K562 (cell line): ENCODE measurements around the gene DEF6. TPM values are rescaled to one million over a fixed set of nuclear protein-coding genes. Genes with fewer than 3 reads are reported as not detected.
A peak's percentile ranks its signal among the peaks of the same experiment; 100 is the strongest.

Experiments used
- BRCA1 ChIP-seq, 2 experiments: fragments of 450-650 bp in 1 of 2; sonication (generic) in 1 of 2; formaldehyde crosslinking in 1 of 2; IDR thresholded peaks; 2 replicates each; pipeline versions ENCODE4 v1.5.0 to v1.6.1; 2017 to 2020; ENCODE audit warnings: mild to moderate bottlenecking in 1 of 2, missing genetic modification reagents in 1 of 2
- CBX1 ChIP-seq: sonication (generic); IDR thresholded peaks from 2 replicates; pipeline ENCODE4 v1.6.1; 2016; ENCODE audit warnings: antibody characterized with exemption, low read depth, mild to moderate bottlenecking
- CHCHD3 ChIP-seq: fragments of 250-450 bp; sonication (Bioruptor Pico); IDR thresholded peaks from 2 replicates; pipeline ENCODE4 v2.1.2; 2022; ENCODE audit warnings: mild to moderate bottlenecking
- FOXK2 ChIP-seq, 2 experiments: fragments of 450-650 bp; IDR thresholded peaks in 1 of 2; conservative IDR thresholded peaks in 1 of 2; 2 replicates each; pipeline ENCODE4 v1.6.1; 2016; ENCODE audit warnings: low read depth in 2 of 2, mild to moderate bottlenecking in 1 of 2
- KDM2B ChIP-seq: fragments of 250-450 bp; sonication (Bioruptor Pico); IDR thresholded peaks from 2 replicates; pipeline ENCODE4 v1.8.0; 2021; ENCODE audit warnings: mild to moderate bottlenecking, moderate library complexity
- KLF13 ChIP-seq: fragments of 450-650 bp; IDR thresholded peaks from 2 replicates; pipeline ENCODE4 v1.6.1; 2016; ENCODE audit warnings: missing genetic modification characterization, low read depth, mild to moderate bottlenecking, missing compliant biosample characterization, moderate library complexity, borderline replicate concordance
- MECOM ChIP-seq: fragments of 250-450 bp; sonication (Bioruptor Pico); IDR thresholded peaks from 2 replicates; pipeline ENCODE4 v1.8.0; 2022; ENCODE audit warnings: inconsistent platforms
- MXI1 ChIP-seq: IDR thresholded peaks from 2 replicates; pipeline ENCODE4 v1.6.1; 2011; ENCODE audit warnings: low read depth, mild to moderate bottlenecking, improper control_type of control experiment, low read length
- PRDM10 ChIP-seq: fragments of 450-650 bp; IDR thresholded peaks from 2 replicates; pipeline ENCODE4 v1.6.1; 2018; ENCODE audit not compliant: partially characterized antibody
- PURB ChIP-seq: sonication (generic); formaldehyde crosslinking; IDR thresholded peaks from 2 replicates; pipeline ENCODE4 v1.9.0; 2021; ENCODE audit warnings: low read depth, mild to moderate bottlenecking, missing genetic modification reagents
- RBM22 ChIP-seq: fragments of 200-400 bp; formaldehyde crosslinking; IDR thresholded peaks from 2 replicates; pipeline ENCODE4 v1.6.1; 2018; ENCODE audit warnings: low read length, low read depth; ENCODE audit not compliant: poor library complexity, severe bottlenecking
- SAFB ChIP-seq: fragments of 200-400 bp; formaldehyde crosslinking; IDR thresholded peaks from 2 replicates; pipeline ENCODE4 v1.6.1; 2017; ENCODE audit warnings: low read depth, low read length, borderline replicate concordance
- SPI1 ChIP-seq: IDR thresholded peaks from 2 replicates; pipeline ENCODE4 v1.6.1; 2011; ENCODE audit warnings: low read depth, low read length, control low read depth, borderline replicate concordance
- ZEB2 ChIP-seq: fragments of 450-650 bp; IDR thresholded peaks from 2 replicates; pipeline ENCODE4 v1.6.1; 2016
- ZKSCAN8 ChIP-seq: fragments of 200-800 bp; sonication (Bioruptor generic); IDR thresholded peaks from 2 replicates; pipeline ENCODE4 v1.6.1; 2016; ENCODE audit warnings: missing genetic modification characterization, missing compliant biosample characterization
- ZNF583 ChIP-seq: fragments of 250-450 bp; sonication (Bioruptor Pico); IDR thresholded peaks from 2 replicates; pipeline ENCODE4 v1.4.0; 2020
- polyA plus RNA-seq, 8 experiments: library from polyadenylated mRNA; depleted of rRNA in 4 of 8; stranded (reverse) in 5 of 8; unstranded in 3 of 8; fragments of >200 nt; fragmentation: Nextera tagmentation in 2 of 8; fragmentation: Illumina TruSeq in 1 of 8; extraction: Ambion mirVana in 2 of 8; extraction: Trizol in 1 of 8; gene quantifications; 2 replicates each; pipeline versions ENCODE4 v1.2.1 to v1.2.3, GENCODE V29; 2011 to 2014; ENCODE audit warnings: inconsistent platforms in 1 of 8, missing spikeins in 1 of 8
- total RNA-seq, 7 experiments: library from RNA; depleted of rRNA in 6 of 7; stranded (reverse); fragments of >200 nt in 6 of 7; fragmentation: Illumina TruSeq in 2 of 7; extraction: Trizol in 2 of 7; gene quantifications; 2 replicates each; pipeline versions ENCODE4 v1.2.1 to v1.2.3, GENCODE V29; 2011 to 2021; ENCODE audit warnings: low replicate concordance in 1 of 7
- TF ChIP-seq, protein P1 (sequence below): fragments of 250-450 bp; sonication (Bioruptor Pico); IDR thresholded peaks from 2 replicates; pipeline ENCODE4 v1.8.0; 2022; ENCODE audit warnings: inconsistent platforms, mild to moderate bottlenecking, moderate library complexity, borderline replicate concordance
- TF ChIP-seq, protein P2 (sequence below): fragments of 450-650 bp; IDR thresholded peaks from 2 replicates; pipeline ENCODE4 v1.6.1; 2017; ENCODE audit warnings: antibody characterized with exemption, mild to moderate bottlenecking

DEF6 gene
- total and polyA plus RNA-seq, 9 of the 15 experiments (the other 6 are each of a cell fraction or from before 2014, with no cell fraction given) = 1.3 to 44.6 (median 22.7) TPM

DNA sequence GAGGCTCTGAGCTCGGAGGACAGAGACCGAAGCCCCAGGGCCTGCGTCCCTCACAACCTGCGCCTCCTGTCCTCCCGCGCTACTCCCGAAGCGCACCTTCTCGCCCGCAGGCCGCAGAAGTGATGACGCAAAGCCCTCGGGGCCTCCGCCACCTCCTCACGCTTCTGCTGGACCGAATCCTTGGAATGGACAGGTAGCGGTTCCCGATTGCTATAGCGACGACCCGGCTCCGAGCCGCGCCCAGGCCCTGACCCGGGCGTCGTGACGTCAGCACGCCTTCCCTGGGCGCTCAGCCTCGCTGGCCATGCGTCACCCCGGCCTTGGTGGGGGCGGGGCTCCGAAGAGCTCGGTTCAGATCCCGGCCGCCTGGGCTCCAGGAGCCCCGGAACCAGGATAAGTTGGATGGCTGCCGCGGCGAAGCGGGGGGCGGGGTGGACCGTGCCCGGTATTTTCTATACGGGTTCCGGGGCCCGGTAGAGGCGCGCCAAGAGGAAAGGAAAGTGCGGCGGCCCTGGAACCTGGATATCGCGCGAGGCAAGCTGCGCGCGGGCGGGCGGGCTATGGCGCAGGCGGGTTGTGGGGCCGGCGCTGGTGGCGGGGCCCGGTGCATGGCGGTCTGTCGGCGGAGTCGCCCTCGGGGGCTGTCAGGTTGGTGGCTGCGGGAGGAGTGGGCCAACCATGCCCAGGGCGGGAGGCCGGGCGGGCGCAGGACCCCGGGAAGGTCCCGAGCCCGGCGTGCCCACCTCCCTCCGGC lies 38.2 kb upstream of the DEF6 start, which contains the start of gene ZNF76 (continued):
- TF ChIP-seq MXI1 (peak; percentile 83), CHCHD3 (CRISPR knock-in tag) (0 out of 2 replicates have a peak, but pooled peaks have one; percentile 22), FOXK2 (conservative IDR thresholded peaks at IDR 0.05 in 1 of 2, IDR thresholded peaks at IDR 0.05 in 1 of 2; ENCODE audit: low read depth in 2 of 2) (peak; percentile 23 to 65; a peak in 2 of 4 replicates), KLF13 (tag) (peak; percentile 93), PRDM10 (peak; percentile 58), BRCA1 (IDR thresholded peaks at IDR 0.05) (no peak), BRCA1 (CRISPR knock-in tag; IDR thresholded peaks at IDR 0.05) (no peak), CBX1 (peak; percentile 76; the same call in 1 of the 2 replicates), RBM22 (peak; percentile 28), ZNF583 (CRISPR knock-in tag) (no peak), ZEB2 (peak; percentile 89), MECOM (CRISPR knock-in tag) (no peak), SAFB (no peak), SPI1 (no peak), PURB (CRISPR knock-in tag) (no peak), ZKSCAN8 (CRISPR knock-in tag) (no peak), KDM2B (CRISPR knock-in tag) (peak; percentile 7; the same call in 1 of the 2 replicates)
- TF ChIP-seq, protein P1, sequence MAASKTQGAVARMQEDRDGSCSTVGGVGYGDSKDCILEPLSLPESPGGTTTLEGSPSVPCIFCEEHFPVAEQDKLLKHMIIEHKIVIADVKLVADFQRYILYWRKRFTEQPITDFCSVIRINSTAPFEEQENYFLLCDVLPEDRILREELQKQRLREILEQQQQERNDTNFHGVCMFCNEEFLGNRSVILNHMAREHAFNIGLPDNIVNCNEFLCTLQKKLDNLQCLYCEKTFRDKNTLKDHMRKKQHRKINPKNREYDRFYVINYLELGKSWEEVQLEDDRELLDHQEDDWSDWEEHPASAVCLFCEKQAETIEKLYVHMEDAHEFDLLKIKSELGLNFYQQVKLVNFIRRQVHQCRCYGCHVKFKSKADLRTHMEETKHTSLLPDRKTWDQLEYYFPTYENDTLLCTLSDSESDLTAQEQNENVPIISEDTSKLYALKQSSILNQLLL = no peak
- TF ChIP-seq, protein P2, sequence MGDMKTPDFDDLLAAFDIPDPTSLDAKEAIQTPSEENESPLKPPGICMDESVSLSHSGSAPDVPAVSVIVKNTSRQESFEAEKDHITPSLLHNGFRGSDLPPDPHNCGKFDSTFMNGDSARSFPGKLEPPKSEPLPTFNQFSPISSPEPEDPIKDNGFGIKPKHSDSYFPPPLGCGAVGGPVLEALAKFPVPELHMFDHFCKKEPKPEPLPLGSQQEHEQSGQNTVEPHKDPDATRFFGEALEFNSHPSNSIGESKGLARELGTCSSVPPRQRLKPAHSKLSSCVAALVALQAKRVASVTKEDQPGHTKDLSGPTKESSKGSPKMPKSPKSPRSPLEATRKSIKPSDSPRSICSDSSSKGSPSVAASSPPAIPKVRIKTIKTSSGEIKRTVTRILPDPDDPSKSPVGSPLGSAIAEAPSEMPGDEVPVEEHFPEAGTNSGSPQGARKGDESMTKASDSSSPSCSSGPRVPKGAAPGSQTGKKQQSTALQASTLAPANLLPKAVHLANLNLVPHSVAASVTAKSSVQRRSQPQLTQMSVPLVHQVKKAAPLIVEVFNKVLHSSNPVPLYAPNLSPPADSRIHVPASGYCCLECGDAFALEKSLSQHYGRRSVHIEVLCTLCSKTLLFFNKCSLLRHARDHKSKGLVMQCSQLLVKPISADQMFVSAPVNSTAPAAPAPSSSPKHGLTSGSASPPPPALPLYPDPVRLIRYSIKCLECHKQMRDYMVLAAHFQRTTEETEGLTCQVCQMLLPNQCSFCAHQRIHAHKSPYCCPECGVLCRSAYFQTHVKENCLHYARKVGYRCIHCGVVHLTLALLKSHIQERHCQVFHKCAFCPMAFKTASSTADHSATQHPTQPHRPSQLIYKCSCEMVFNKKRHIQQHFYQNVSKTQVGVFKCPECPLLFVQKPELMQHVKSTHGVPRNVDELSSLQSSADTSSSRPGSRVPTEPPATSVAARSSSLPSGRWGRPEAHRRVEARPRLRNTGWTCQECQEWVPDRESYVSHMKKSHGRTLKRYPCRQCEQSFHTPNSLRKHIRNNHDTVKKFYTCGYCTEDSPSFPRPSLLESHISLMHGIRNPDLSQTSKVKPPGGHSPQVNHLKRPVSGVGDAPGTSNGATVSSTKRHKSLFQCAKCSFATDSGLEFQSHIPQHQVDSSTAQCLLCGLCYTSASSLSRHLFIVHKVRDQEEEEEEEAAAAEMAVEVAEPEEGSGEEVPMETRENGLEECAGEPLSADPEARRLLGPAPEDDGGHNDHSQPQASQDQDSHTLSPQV = no peak; the same call in 1 of the 2 replicates
